Adrenal gland (tissue), 5 donors: ENCODE results near the gene IGSF6.

Experiments used
- CTCF ChIP-seq, 6 experiments: fragments of 450-650 bp in 4 of 6; fragments of 200-600 bp in 2 of 6; sonication (generic) in 1 of 6; IDR thresholded peaks; 1 replicate in 5 of 6; 2 replicates in 1 of 6; pipeline versions ENCODE4 v1.5.1 to v1.8.0; 2016 to 2021; ENCODE audit warnings: antibody characterized with exemption in 6 of 6, mild to moderate bottlenecking in 2 of 6, moderate library complexity in 1 of 6
- POLR2A ChIP-seq, 2 donors: fragments of 450-650 bp; IDR thresholded peaks; one replicate each; pipeline ENCODE4 v1.6.1; 2017; ENCODE audit warnings: antibody characterized with exemption in 2 of 2, mild to moderate bottlenecking in 2 of 2, moderate library complexity in 1 of 2
- donor health status: DM: no; HTN: no; CAD: no.

- TF ChIP-seq CTCF (IDR thresholded peaks at IDR 0.05) (no peak), POLR2A (IDR thresholded peaks at IDR 0.05) (no peak)
Observed at GRCh38 chr16:21644674-21645073, 7.7 kb downstream of the IGSF6 start.
